Measurements from ENCODE around the gene ZNF618.
"Not testable (repeated sequence)": the region's sequence is repeated elsewhere in the genome, so short reads cannot be mapped to it uniquely, and the experiment has no call there.

Gene ZNF618

GRCh38 chr9:113989714-113990569, 113.8 kb downstream of the ZNF618 start:
- DNase-seq: no peak

DNA sequence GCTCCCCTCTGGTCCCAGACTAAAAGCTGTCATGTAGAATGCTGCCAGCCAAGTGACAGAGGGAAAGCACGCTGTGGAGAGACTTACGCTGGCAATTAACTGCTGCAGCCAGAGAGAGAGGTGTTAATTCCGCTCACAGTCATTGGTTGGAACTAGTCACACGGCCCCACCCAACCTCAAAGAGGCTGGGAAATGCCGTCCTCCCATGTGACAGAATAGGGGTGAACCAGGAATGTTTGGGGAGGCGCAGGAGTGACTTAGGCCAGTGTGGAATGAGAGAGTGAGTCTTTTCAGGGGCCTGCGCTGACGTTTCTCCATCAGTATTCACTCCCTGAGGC, 114.4 kb downstream of the ZNF618 start:
- no peak for DNase-seq

DNA sequence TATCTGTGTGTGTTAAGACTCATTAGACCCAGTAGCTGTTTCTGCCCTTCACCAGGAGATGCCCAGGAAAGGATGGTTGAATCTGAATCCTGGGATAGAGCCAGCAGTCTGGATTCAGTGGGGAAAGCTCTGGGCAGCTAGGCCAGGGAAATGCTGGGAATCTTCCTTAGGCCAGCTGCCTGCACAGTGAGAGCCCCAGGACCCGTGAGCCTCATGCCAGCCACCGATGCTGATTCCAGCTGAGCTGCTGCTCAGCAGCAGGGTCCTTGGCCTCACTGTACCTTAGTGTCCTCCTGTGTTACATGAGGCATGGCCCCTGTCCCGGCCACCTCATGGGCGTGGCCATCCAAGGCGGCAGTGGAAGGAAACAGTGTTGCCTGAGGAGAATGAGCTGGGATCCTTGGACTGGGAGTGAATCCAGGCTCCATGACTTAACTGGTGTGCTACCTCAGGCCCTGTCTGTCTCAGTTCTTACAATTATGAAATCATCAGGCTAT, 114.9 kb downstream of the ZNF618 start:
- DNase-seq: no peak

DNA sequence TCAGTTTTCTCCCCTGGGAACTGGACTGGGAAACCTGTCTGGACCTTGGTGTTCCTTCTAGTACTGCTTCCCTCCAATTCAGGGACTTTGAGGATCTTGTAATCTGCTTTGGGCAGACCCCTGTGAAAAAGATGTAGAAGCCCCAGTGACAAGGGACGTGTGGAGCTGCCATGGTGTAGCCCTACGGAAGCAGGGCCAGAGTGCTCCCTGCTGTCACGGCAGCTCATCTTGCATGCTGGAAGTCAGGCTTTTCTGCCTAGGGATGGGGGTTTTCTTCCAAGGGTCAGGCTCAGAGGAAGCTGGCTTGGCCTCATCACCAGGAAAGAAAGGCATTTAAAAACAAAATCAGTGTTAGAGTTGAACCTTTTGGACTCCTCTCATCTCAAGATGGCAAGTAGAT, 115.6 kb downstream of the ZNF618 start:
- no peak for DNase-seq

- peak in 1 of 2 donors; percentile 15 for DNase-seq
Observed at GRCh38 chr9:113992276-113992951, 116.3 kb downstream of the ZNF618 start.

- peak in 1 of 2 donors; percentile 71 for DNase-seq
Observed at GRCh38 chr9:113992994-113993393, 116.9 kb downstream of the ZNF618 start.

DNA sequence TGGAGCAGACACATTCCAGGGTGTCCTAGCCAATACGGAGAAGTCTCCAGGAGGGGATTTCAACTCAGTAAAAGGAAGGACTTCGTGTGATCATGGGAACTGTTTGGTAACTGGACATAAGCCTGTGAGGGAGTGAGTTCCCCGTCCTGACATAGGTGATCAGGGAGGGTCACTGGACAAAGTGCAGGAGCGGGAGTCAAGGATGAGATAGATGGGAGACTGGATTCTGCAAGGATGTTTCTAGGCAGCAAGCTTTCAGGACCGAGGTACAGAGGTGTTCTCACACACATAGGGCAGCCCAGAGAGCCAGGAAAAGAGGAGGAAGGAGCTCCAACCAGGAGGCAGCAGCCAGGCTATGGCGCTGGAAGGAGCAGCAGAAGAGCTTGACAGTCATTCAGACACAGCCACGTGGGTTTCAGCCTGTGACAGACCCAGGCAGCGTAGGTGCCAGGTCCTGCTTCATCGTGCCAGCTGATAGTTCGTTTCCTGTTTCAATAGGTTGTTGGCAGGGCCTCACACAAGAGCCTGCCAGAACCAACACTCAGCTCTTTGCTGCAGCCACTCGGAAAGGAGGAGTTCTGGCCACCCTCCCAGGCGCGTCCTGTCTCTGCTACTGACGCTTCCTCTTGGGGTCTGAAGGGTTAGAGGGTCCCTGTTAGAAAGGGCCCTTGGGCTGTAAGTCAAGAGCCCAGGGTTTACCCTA, 117.9 kb downstream of the ZNF618 start:
- peak in 1 of 2 donors; percentile 55 for DNase-seq

- DNase-seq: no peak
Observed at GRCh38 chr9:113995401-113995800, 119.3 kb downstream of the ZNF618 start.

GRCh38 chr9:113995963-113996362, 119.9 kb downstream of the ZNF618 start:
- DNase-seq: no peak

GRCh38 chr9:113996531-113997001, 120.5 kb downstream of the ZNF618 start:
- DNase-seq: no peak

- DNase-seq: not testable (repeated sequence)
Observed at GRCh38 chr9:113997064-113997463, 121.0 kb downstream of the ZNF618 start.

GRCh38 chr9:113997610-113998009, 121.5 kb downstream of the ZNF618 start:
- no peak for DNase-seq

DNA sequence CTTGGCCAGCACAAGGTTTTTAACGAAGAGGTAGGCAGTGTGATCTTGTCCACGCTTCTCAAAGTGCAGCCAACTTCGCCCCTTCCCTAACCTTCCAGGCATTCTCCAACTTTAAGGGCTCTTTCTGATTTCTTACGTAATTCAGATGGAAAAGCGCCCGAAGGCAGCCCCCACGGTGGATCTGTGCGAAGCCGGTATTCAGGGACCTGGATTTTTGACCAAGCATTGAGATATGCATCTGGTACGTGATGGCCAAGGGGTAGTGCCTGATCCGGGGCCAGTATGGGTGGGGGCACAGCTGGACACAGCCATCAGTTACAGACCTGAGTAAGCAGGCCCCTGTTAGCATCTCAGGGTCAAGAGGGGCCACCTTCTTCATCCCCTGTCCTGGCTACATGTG, 122.0 kb downstream of the ZNF618 start:
- DNase-seq: no peak

DNA sequence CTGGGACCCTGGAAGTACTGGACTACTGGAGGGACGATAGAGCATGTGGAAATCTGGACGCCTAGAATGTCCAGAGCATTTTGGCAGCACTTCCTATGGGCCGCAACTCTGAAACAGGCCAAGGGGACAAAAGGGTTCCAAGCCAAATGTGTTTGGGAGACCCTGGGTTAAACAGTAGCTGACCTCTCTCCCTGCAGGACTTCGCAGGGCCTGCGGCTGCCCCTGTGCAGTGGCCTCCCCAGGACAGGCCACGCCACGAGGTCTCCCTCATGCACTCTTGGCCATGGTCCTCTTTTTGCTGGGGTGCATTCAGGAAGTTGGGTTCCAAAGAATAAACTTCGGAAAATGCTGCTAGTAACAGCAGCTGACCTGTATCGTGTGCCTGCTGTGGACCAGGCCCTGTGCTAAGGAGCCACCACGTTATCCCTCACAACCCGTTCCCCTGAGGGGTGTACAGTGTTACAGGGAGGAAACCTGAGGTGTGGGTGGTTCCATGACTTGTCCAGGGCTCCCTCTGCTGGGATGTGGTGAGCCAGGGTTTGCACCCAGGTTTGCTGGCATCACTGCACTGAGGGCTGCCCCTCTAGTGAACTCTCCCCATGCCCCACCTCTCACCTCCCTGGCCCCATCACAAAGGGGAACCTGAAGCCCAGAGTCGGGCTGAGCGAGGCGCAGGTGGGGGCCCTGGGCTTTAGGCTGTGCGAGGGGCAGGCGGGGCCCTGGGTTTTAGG, 122.6 kb downstream of the ZNF618 start:
- no peak for DNase-seq

- no peak for DNase-seq
Observed at GRCh38 chr9:113999256-114000062, 123.3 kb downstream of the ZNF618 start.

- no peak for DNase-seq
Observed at GRCh38 chr9:114000063-114000454, 124.0 kb downstream of the ZNF618 start.

DNA sequence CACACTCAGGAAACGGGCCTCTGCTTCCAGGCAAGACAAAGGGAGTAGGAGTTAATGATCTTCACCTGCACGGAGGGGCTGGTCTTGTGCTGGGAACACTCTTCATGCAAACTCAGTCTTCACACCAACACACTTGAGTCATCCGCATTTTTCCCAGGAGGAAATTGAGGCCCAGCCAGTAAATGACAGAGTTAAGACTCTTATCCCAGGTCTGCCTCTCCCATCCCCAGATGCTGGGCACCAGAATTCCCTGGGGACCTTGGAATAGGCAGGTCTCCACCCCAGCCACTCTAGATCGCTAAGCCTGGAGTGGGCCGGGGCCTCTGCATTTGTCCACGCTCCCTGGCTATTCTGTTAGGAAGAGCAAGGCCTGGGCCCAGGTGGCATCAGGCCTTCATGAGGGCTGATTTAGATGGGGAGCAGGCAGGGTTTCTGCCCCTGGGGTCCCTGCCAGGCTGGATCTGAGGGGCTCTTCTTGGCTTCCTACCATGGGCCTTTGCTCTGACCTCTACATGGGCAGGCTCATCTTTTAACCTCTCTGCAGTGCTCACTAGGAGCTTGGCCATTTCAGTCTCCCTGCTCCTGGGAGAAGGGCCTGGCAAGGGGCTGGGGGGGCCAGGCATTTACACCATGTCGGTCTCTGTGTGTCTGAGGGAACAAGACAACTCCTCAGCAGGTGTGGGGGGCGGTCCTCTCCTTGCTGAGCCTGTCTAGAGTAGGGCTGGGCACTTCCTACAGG, 124.7 kb downstream of the ZNF618 start:
- no peak for DNase-seq

- no peak for DNase-seq
Observed at GRCh38 chr9:114001410-114001685, 125.2 kb downstream of the ZNF618 start.

DNA sequence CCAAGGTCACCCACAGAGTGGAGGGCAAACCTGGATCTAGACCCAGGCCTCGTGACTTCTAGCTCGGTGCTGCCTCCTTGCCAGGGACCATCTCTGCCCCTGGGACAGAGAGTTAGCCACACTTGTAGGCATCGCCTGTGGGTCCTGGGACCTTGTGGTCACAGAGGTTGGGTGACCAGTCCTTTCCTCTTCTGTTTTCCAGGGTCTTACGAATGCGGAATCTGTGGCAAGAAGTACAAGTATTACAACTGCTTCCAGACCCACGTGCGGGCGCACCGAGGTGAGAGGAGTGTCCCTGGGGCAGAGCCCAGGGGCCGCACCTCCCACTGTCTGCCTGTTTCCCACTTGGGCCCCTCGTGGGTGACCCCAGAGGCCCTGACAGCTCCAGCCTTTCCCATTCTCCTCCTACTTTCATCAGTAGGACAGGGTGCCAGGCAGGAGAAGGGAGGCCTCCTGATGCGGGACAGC, 125.7 kb downstream of the ZNF618 start:
- DNase-seq: no peak

DNA sequence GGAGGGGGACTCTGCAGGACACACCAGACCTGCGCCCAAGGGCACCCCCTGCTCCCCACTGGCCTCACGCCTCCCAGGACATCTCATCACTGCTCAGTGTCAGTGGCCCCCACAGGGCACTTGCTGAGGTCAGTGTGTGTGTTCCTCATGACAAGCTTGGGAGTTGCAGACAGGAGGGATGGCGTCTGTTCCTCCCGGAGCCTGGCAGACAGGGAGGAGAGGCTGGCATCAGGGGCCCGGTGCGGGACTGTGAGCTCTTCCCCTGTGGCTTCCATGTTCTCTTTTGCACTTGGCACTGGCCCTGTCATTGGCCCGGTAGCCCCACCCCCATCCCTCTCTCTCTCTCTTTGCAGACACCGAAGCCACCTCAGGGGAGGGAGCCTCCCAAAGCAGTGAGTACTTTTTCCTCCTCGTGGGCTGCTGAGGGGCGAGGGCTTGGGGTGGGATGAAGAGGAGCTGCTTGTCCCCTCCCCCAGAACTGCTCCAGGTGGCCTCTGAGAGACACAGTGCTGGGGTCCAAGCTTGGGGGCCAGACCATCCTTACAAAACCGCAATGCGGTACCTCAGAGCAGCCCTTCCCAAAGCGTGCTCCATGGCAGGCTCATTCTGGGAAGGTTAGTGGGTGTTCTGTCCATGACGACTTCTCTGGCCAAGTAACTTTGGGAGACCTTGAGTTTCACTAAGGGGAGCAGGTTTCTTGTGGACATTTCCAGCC, 126.3 kb downstream of the ZNF618 start:
- no peak for DNase-seq

GRCh38 chr9:114002986-114003350, 126.9 kb downstream of the ZNF618 start:
- DNase-seq: no peak
